K562 (cell line): Measurements from ENCODE around the gene HDAC9.

Source experiments
- HDAC1 ChIP-seq, 2 experiments: fragments of 450-650 bp; IDR thresholded peaks; 2 replicates each; pipeline ENCODE4 v1.6.1; 2016 to 2017; ENCODE audit warnings: inconsistent platforms in 1 of 2, mild to moderate bottlenecking in 1 of 2, moderate library complexity in 1 of 2
- HMG20B ChIP-seq: fragments of 250-450 bp; sonication (Bioruptor Pico); IDR thresholded peaks from 2 replicates; pipeline ENCODE4 v1.5.0; 2021; ENCODE audit warnings: mild to moderate bottlenecking
- KLF13 ChIP-seq: fragments of 450-650 bp; IDR thresholded peaks from 2 replicates; pipeline ENCODE4 v1.6.1; 2016; ENCODE audit warnings: missing genetic modification characterization, low read depth, mild to moderate bottlenecking, missing compliant biosample characterization, moderate library complexity, borderline replicate concordance
- MTF1 ChIP-seq: fragments of 250-450 bp; sonication (Bioruptor Pico); IDR thresholded peaks from 2 replicates; pipeline ENCODE4 v1.9.0; 2021; ENCODE audit warnings: moderate library complexity, mild to moderate bottlenecking, inconsistent platforms, borderline replicate concordance
- MXI1 ChIP-seq: IDR thresholded peaks from 2 replicates; pipeline ENCODE4 v1.6.1; 2011; ENCODE audit warnings: low read depth, mild to moderate bottlenecking, improper control_type of control experiment, low read length
- PHF8 ChIP-seq: fragments of 200-600 bp; sonication (generic); IDR thresholded peaks from 2 replicates; pipeline ENCODE4 v1.6.1; 2012; ENCODE audit warnings: mixed run types, mild to moderate bottlenecking, inconsistent platforms, low read length, moderate library complexity, borderline replicate concordance
- POLR2A ChIP-seq: fragments of 450-650 bp; conservative IDR thresholded peaks from 2 replicates; pipeline ENCODE4 v1.6.1; 2016
- SMAD4 ChIP-seq: fragments of 250-450 bp; sonication (Bioruptor Pico); conservative IDR thresholded peaks from 2 replicates; pipeline ENCODE4 v1.8.0; 2021; ENCODE audit warnings: inconsistent platforms, mild to moderate bottlenecking, moderate library complexity
- SREBF1 ChIP-seq: fragments of 150-350 bp; IDR thresholded peaks from 2 replicates; pipeline ENCODE4 v1.6.1; 2014; ENCODE audit warnings: antibody characterized with exemption, low read depth, low read length, borderline replicate concordance
- ZEB2 ChIP-seq: fragments of 450-650 bp; IDR thresholded peaks from 2 replicates; pipeline ENCODE4 v1.6.1; 2016
- TF ChIP-seq, protein P1 (sequence below), 3 experiments: IDR thresholded peaks in 2 of 3; conservative IDR thresholded peaks in 1 of 3; 2 replicates each; pipeline ENCODE4 v1.5.1; 2011 to 2012; ENCODE audit warnings: low read length in 3 of 3, mild to moderate bottlenecking in 3 of 3, control low read depth in 2 of 3, improper control_type of control experiment in 1 of 3, inconsistent platforms in 1 of 3, low read depth in 1 of 3, mixed read lengths in 1 of 3, moderate library complexity in 1 of 3; ENCODE audit not compliant: insufficient read depth in 2 of 3
- TF ChIP-seq, protein P2 (sequence below): sonication (generic); formaldehyde crosslinking; IDR thresholded peaks from 2 replicates; pipeline ENCODE4 v1.8.0; 2023; ENCODE audit warnings: mild to moderate bottlenecking, missing genetic modification reagents

DNA sequence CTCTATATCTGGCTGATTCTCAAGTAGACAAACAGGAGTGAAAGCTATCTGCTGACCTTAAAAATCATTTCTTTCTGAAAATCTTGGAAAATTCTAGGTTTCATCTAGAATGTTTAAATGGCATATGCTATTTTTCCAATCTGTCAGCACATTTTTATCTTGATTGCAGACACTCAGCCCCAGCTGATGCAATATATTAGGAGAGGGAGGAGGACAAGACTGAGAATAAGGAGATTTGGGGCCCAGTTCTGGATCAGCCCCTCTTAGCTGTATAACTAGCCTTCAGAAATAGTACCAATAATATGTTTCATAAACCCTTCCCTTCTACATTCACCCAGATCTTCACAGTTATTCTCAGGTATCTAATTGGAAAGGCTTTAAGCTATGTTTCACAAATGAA is 131.2 kb downstream of the HDAC9 start:
- TF ChIP-seq, protein P1, sequence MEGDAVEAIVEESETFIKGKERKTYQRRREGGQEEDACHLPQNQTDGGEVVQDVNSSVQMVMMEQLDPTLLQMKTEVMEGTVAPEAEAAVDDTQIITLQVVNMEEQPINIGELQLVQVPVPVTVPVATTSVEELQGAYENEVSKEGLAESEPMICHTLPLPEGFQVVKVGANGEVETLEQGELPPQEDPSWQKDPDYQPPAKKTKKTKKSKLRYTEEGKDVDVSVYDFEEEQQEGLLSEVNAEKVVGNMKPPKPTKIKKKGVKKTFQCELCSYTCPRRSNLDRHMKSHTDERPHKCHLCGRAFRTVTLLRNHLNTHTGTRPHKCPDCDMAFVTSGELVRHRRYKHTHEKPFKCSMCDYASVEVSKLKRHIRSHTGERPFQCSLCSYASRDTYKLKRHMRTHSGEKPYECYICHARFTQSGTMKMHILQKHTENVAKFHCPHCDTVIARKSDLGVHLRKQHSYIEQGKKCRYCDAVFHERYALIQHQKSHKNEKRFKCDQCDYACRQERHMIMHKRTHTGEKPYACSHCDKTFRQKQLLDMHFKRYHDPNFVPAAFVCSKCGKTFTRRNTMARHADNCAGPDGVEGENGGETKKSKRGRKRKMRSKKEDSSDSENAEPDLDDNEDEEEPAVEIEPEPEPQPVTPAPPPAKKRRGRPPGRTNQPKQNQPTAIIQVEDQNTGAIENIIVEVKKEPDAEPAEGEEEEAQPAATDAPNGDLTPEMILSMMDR (IDR thresholded peaks at IDR 0.05 in 2 of 3, conservative IDR thresholded peaks at IDR 0.05 in 1 of 3; ENCODE audit: insufficient read depth in 2 of 3, low read depth in 1 of 3, low read length in 3 of 3), result no peak
- TF ChIP-seq PHF8 (no peak), MXI1 (no peak), POLR2A (no peak), SREBF1 (no peak), MTF1 (CRISPR knock-in tag) (no peak), HMG20B (CRISPR knock-in tag) (no peak), HDAC1 (IDR thresholded peaks at IDR 0.05) (no peak), SMAD4 (CRISPR knock-in tag) (no peak), ZEB2 (no peak), KLF13 (tag) (no peak)
- TF ChIP-seq, protein P2, sequence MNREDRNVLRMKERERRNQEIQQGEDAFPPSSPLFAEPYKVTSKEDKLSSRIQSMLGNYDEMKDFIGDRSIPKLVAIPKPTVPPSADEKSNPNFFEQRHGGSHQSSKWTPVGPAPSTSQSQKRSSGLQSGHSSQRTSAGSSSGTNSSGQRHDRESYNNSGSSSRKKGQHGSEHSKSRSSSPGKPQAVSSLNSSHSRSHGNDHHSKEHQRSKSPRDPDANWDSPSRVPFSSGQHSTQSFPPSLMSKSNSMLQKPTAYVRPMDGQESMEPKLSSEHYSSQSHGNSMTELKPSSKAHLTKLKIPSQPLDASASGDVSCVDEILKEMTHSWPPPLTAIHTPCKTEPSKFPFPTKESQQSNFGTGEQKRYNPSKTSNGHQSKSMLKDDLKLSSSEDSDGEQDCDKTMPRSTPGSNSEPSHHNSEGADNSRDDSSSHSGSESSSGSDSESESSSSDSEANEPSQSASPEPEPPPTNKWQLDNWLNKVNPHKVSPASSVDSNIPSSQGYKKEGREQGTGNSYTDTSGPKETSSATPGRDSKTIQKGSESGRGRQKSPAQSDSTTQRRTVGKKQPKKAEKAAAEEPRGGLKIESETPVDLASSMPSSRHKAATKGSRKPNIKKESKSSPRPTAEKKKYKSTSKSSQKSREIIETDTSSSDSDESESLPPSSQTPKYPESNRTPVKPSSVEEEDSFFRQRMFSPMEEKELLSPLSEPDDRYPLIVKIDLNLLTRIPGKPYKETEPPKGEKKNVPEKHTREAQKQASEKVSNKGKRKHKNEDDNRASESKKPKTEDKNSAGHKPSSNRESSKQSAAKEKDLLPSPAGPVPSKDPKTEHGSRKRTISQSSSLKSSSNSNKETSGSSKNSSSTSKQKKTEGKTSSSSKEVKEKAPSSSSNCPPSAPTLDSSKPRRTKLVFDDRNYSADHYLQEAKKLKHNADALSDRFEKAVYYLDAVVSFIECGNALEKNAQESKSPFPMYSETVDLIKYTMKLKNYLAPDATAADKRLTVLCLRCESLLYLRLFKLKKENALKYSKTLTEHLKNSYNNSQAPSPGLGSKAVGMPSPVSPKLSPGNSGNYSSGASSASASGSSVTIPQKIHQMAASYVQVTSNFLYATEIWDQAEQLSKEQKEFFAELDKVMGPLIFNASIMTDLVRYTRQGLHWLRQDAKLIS (CRISPR knock-in tag), result no peak
